Heart right ventricle (tissue), 16 donors: ENCODE results near the gene GNG7. TPM values are rescaled to one million over a fixed set of nuclear protein-coding genes. Genes with fewer than 3 reads are reported as not detected.
"Not testable (repeated sequence)": the region's sequence is repeated elsewhere in the genome, so short reads cannot be mapped to it uniquely, and the experiment has no call there.

Experiments
- ATAC-seq, 8 donors: fragments of 200-7000 bp; cut with Tn5 transposase; one replicate each; pipeline ENCODE4 v1.9.1; 2020; ENCODE audit warnings: mild to moderate bottlenecking in 8 of 8, moderate library complexity in 8 of 8, moderate number of reproducible peaks in 1 of 8
- DNase-seq, 2 donors: peaks; one replicate each; pipeline ENCODE4 v3.0.0-alpha.2; 2020
- H3K27ac ChIP-seq, 10 donors: fragments of 200-600 bp; sonication (generic) in 2 of 10; one replicate each; pipeline versions ENCODE4 v1.5.0 to v1.8.0; 2020 to 2022; ENCODE audit warnings: mild to moderate bottlenecking in 3 of 10
- H3K27me3 ChIP-seq, 7 donors: fragments of 200-600 bp; one replicate each; pipeline ENCODE4 v1.8.0; 2021 to 2022; ENCODE audit warnings: mild to moderate bottlenecking in 2 of 7
- H3K36me3 ChIP-seq, 9 donors: fragments of 200-600 bp; sonication (generic) in 1 of 9; one replicate each; pipeline versions ENCODE4 v1.5.0 to v1.8.0; 2020 to 2022; ENCODE audit warnings: mild to moderate bottlenecking in 2 of 9
- H3K4me1 ChIP-seq, 9 donors: fragments of 200-600 bp; sonication (generic) in 1 of 9; one replicate each; pipeline versions ENCODE4 v1.5.0 to v1.8.0; 2020 to 2022; ENCODE audit warnings: mild to moderate bottlenecking in 4 of 9
- H3K4me3 ChIP-seq, 10 donors: fragments of 200-600 bp; sonication (generic) in 2 of 10; one replicate each; pipeline versions ENCODE4 v1.5.0 to v1.8.0; 2020 to 2022; ENCODE audit warnings: mild to moderate bottlenecking in 7 of 10, moderate library complexity in 2 of 10
- H3K9me3 ChIP-seq, 11 donors: fragments of 200-600 bp in 10 of 11; sonication (generic) in 2 of 11; one replicate each; pipeline versions ENCODE4 v1.5.0 to v1.8.0; 2013 to 2022; ENCODE audit warnings: mild to moderate bottlenecking in 2 of 11, control low read depth in 1 of 11, moderate library complexity in 1 of 11
- WGBS, 2 donors: extraction: QIAGEN DNeasy Blood & Tissue Kit; methylation state at CpG; one replicate each; pipeline ENCODE4 v1.1.7; 2013; ENCODE audit warnings: inconsistent platforms in 1 of 2; 5-methylcytosine and 5-hydroxymethylcytosine counted together
- intact Hi-C, 10 donors: fragments of 100-400 bp; cut with DNase I; formaldehyde crosslinking; loops; one replicate each; pipeline versions ENCODE4 v1.11.1 to v1.14.2; 2022
- polyA plus RNA-seq, 2 donors: library from polyadenylated mRNA; stranded (reverse); fragments of 200-250 nt; gene quantifications; one replicate each; pipeline ENCODE4 v1.2.3, GENCODE V29; 2013
- total RNA-seq, 10 donors: library from RNA; stranded (reverse); fragmentation: NEBNext Ultra II Directional in 3 of 10; extraction: Animal tissue kit (Norgen Biotek cat#: 25700) in 3 of 10; gene quantifications; one replicate each; pipeline versions ENCODE4 v1.2.1 to v1.2.4, GENCODE V29; 2021 to 2023
- TF ChIP-seq, protein P1 (sequence below), 9 donors: fragments of 200-600 bp; sonication (generic) in 2 of 9; IDR thresholded peaks; one replicate each; pipeline versions ENCODE4 v1.5.0 to v1.8.0; 2021 to 2022; ENCODE audit warnings: antibody characterized with exemption in 9 of 9, mild to moderate bottlenecking in 5 of 9, moderate library complexity in 1 of 9
- donor health status: Arrhythmogenic right ventricular cardiomyopathy.
- donor health status: ischemic (EF 13 %, LVEDD 7.1; RV severe dilation, severe dysfunction).
- donor health status: healthy with polysubstance abuse.
- donor health status: DM: no; HTN: yes; CAD: no.
- donor health status: DM: no; HTN: no; CAD: no.
- donor health status: ischemic (EF 25% LVEDD 6.9; RV normal size, moderate dysfunction).
- donor health status: ischemic (EF 25% LVEDD 5.7; RV mildly dilated, moderate dysfunction).
- donor health status: healthy.
- donor health status: DM: yes; HTN: yes; CAD: no.
- donor health status: Ischemic cardiomyopathy.
- donor health status: ischemic (EF 35%, LVEDD 5.7; RV mildly dilated, moderate dysfunction).
- donor health status: nonischemic (EF 11% LVEDD 7.7; RV severe dilation, severe dysfunction).
- donor health status: DM: yes; HTN: yes; CAD: no.
- donor health status: PGD.
- donor health status: ischemic (EF 29% LVEDD 5.4; RV normal size, mild dysfunction).
- donor health status: nonischemic (EF 23%, LVEDD 6.1; RV moderate dilation, normal function).

GNG7 gene
- total and polyA plus RNA-seq, 12 donors: 8.4 to 56.9 (median 39.1) TPM

DNA sequence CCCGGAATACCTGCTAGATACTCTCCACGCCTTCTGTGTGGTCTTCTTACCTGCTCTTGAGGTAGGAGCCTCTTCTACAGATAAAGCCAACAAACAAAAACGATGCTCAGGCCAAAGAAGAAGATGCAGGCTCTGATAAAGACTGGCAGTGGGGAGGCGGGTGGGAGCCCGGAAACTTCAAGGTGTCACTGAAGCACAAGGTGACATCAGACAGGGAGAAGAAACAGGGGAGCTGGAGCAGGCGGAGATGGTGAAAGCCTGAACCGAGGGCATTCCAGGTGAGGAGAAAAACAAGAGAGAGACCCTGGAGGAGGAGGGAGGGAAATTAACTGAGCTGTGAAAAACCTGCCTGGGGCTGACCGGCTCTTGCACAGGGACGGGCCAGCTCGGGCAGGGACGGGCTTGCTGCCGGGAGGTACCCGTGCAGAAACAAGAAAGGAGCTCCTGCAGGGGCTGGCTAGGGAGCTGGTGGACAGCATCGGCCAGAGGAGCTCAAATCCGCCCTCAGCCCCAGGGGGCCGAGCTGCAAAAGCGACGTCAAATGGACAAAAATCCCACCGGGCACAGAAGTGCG is 19.0 kb downstream of the GNG7 start:
- no peak overlapping the region for H3K4me3 ChIP-seq
- H3K4me1 ChIP-seq: peaks cover 0 to 4% (median 0%) of the 10 kb centered on the region in 9 donors
- 79 to 85% methylated on average over 20 of the region's 20 CpGs for WGBS, 2 donors
- ATAC-seq: no peak
- no peaks in the 10 kb centered on the region for H3K27me3 ChIP-seq
- DNase-seq: no peak
- no peaks in the 10 kb centered on the region for H3K9me3 ChIP-seq
- TF ChIP-seq, protein P1, sequence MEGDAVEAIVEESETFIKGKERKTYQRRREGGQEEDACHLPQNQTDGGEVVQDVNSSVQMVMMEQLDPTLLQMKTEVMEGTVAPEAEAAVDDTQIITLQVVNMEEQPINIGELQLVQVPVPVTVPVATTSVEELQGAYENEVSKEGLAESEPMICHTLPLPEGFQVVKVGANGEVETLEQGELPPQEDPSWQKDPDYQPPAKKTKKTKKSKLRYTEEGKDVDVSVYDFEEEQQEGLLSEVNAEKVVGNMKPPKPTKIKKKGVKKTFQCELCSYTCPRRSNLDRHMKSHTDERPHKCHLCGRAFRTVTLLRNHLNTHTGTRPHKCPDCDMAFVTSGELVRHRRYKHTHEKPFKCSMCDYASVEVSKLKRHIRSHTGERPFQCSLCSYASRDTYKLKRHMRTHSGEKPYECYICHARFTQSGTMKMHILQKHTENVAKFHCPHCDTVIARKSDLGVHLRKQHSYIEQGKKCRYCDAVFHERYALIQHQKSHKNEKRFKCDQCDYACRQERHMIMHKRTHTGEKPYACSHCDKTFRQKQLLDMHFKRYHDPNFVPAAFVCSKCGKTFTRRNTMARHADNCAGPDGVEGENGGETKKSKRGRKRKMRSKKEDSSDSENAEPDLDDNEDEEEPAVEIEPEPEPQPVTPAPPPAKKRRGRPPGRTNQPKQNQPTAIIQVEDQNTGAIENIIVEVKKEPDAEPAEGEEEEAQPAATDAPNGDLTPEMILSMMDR (IDR thresholded peaks at IDR 0.05): no peak
- no peak overlapping the region for H3K27ac ChIP-seq
- intact Hi-C loops: no loop called here
- H3K36me3 ChIP-seq: peaks cover 0 to 5% (median 0%) of the 10 kb centered on the region in 9 donors

DNA sequence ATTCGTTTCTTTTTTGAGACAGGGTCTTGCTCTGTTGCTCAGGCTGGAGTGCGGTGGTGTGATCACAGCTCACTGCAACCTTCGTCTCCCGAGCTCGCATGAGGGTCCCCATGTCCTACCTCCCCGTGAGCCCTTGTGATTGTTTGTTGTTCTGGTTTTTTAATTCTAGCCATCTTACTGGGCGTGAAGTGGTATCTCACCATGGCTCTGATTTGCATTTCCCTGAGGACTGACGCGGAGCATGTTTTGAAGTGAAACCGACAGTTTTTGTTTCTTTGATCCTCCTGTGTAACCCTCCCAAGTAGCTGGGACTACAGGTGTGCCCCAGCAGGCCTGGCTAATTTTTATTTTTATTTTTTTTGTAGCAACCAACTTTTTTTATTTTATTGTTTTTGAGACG is 21.7 kb downstream of the GNG7 start:
- intact Hi-C loops: no loop called here
- no peak for ATAC-seq
- Histone ChIP-seq H3K9me3 (no peaks in the 10 kb centered on the region), H3K4me1 (peaks cover 0 to 14% (median 3%) of the 10 kb centered on the region in 9 donors), H3K27ac (no peak overlapping the region), H3K4me3 (no peak overlapping the region), H3K27me3 (no peaks in the 10 kb centered on the region), H3K36me3 (peaks cover 0 to 5% (median 0%) of the 10 kb centered on the region in 9 donors)
- 88% methylated on average over 11 of the region's 11 CpGs for WGBS, 2 donors
- TF ChIP-seq, protein P1 (IDR thresholded peaks at IDR 0.05): no peak
- DNase-seq: no peak

DNA sequence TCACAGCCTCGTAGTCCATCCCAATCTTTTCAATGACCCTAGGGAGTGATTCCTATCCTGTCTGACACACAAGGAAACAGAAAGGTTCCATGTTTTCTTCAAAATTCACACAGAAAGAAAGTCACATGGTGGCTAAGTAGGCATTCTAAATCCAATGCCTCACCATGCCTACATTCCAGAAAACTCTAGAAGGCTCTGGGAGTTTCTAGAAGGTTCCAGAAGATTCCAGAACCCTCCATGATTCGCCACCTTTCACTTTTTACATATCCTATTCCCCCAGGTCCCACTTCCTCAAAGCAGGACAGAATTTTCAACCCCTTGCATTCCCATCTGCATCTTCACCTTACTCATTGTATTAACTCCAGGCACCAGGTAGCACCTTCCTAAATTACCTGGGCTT is 23.1 kb downstream of the GNG7 start:
- Histone ChIP-seq H3K36me3 (peaks cover 0 to 5% (median 0%) of the 10 kb centered on the region in 9 donors), H3K9me3 (no peaks in the 10 kb centered on the region), H3K27ac (no peak overlapping the region), H3K4me3 (no peak overlapping the region), H3K27me3 (no peaks in the 10 kb centered on the region), H3K4me1 (peaks cover 0 to 24% (median 6%) of the 10 kb centered on the region in 9 donors)
- ATAC-seq (no peak), DNase-seq (no peak)
- 88 to 90% methylated on average over 2 of the region's 2 CpGs for WGBS, 2 donors
- intact Hi-C loops: no loop called here
- TF ChIP-seq, protein P1 (IDR thresholded peaks at IDR 0.05): no peak

DNA sequence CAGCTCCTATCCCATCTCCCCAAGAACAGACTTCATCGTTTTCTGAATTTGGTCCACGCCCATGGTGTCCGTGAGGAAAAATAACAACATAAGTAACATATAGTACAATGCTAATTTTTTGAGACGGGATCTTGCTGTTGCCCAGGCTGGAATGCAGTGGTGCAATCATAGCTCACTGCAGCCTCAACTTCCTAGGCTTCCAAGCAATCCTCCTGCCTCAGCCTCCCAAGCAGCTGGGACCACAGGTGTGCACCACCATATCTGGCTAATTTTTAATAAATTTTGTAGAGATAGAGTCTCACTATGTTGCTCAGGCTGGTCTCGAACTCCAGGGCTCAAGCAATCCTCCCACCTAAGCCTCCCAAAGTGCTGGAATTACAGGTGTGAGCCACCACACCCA is 23.5 kb downstream of the GNG7 start:
- H3K27me3 ChIP-seq, H3K27ac ChIP-seq, H3K36me3 ChIP-seq, intact Hi-C loops, H3K9me3 ChIP-seq, ATAC-seq, DNase-seq, H3K4me3 ChIP-seq: not testable (repeated sequence)
- 92 to 95% methylated on average over 5 of the region's 5 CpGs for WGBS, 2 donors
- H3K4me1 ChIP-seq: peaks cover 0 to 25% (median 6%) of the 10 kb centered on the region in 9 donors

DNA sequence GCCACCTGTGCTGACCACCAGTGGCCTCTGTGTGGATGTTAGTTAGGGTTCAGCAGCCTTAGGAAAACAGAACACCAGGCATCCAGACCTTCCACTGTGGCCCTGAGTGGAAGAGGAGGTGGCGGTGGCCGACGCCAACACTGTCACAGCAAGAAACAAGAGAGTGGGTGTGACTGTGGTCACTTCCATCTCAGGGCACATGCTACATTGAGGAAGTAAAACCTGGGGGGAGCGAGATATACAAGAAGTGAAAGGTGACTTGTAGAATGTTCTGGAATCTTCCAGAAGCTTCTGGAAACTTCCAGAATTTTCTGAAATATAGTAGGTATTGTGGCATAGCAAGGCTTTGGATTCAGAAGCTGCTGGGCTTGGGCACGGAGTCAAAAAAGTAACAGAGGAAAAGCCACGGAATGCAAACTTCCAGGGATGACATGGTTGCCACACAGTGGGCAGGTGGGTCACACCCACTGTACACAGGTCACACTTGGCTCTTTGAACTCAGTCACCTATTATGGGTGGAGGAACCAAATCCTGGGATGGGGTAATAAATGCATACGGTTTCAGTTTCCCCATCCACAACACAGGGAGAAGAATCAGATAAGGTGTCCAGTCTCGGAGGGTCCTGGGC is 24.3 kb downstream of the GNG7 start:
- 83 to 86% methylated on average over 8 of the region's 8 CpGs for WGBS, 2 donors
- no peak overlapping the region for H3K27ac ChIP-seq

More for the DNA sequence above, 24.3 kb downstream of the GNG7 start:
- H3K4me3 ChIP-seq: no peak overlapping the region
- intact Hi-C loops: no loop called here
- H3K4me1 ChIP-seq: peaks cover 0 to 25% (median 6%) of the 10 kb centered on the region in 9 donors
- H3K9me3 ChIP-seq: no peaks in the 10 kb centered on the region
- no peak for DNase-seq
- no peak for ATAC-seq
- no peaks in the 10 kb centered on the region for H3K27me3 ChIP-seq
- TF ChIP-seq, protein P1 (IDR thresholded peaks at IDR 0.05): no peak
- peaks cover 0 to 5% (median 0%) of the 10 kb centered on the region in 9 donors for H3K36me3 ChIP-seq
